Endothelial cell of umbilical vein (primary cell): Measurements from ENCODE around the gene SLC26A11. TPM values are rescaled to one million over a fixed set of nuclear protein-coding genes. Genes with fewer than 3 reads are reported as not detected.

Experiments used
- BruUV-seq: library from RNA; stranded (reverse); fragments of 400-500 nt; replicated peaks from 2 replicates; lab custom pipeline; 2021; lab: Mats Ljungman, UMichigan
- CTCF ChIA-PET: fragments of 300-600, 350-600 bp; sonication (Branson Sonifier 250); formaldehyde crosslinking; loops from one replicate; lab custom pipeline; 2021; ENCODE audit warnings: antibody characterized with exemption, inconsistent platforms; lab: Charles Lee
- POLR2A ChIA-PET: fragments of 300-600, 350-600 bp; sonication (Branson Sonifier 250); formaldehyde crosslinking; loops from one replicate; lab custom pipeline; 2021; ENCODE audit warnings: antibody characterized with exemption, inconsistent platforms; lab: Charles Lee
- DNase-seq: peaks from one replicate; pipeline ENCODE4 v3.0.0-alpha.2; 2011; ENCODE audit warnings: low read depth, low spot score
- FAIRE-seq: peaks from 2 replicates; lab custom pipeline; 2011; peaks lifted over from hg19 to GRCh38; lab: Jason Lieb, UNC
- H2AFZ ChIP-seq: 2 replicates; pipeline ENCODE4 v1.6.0; 2012; ENCODE audit warnings: low read depth, low read length, control low read depth, inconsistent platforms
- H3K27ac ChIP-seq: 2 replicates; pipeline ENCODE4 v1.5.1; 2011; ENCODE audit warnings: low read depth, mild to moderate bottlenecking, control low read depth, low read length, moderate library complexity; ENCODE audit not compliant: insufficient read depth
- H3K27me3 ChIP-seq, 2 experiments: 2 replicates each; pipeline versions ENCODE4 v1.6.0 to v1.6.1; 2011; ENCODE audit warnings: low read length in 2 of 2, mixed read lengths in 1 of 2; ENCODE audit not compliant: control insufficient read depth in 2 of 2, insufficient read depth in 2 of 2
- H3K36me3 ChIP-seq, 2 experiments: 2 replicates in 1 of 2; 3 replicates in 1 of 2; pipeline ENCODE4 v1.5.1; 2011; ENCODE audit warnings: low read length in 2 of 2, mild to moderate bottlenecking in 1 of 2, moderate library complexity in 1 of 2; ENCODE audit not compliant: control insufficient read depth in 2 of 2, insufficient read depth in 2 of 2; ENCODE audit errors: extremely low read depth in 1 of 2
- H3K4me1 ChIP-seq: 3 replicates; pipeline ENCODE4 v1.5.1; 2011; ENCODE audit warnings: mild to moderate bottlenecking, low read length; ENCODE audit not compliant: control insufficient read depth, insufficient read depth; ENCODE audit errors: extremely low read depth
- H3K4me2 ChIP-seq: 2 replicates; pipeline ENCODE4 v1.6.1; 2011; ENCODE audit warnings: low read length, control low read depth, mixed read lengths; ENCODE audit not compliant: insufficient read depth
- H3K4me3 ChIP-seq, 3 experiments: fragments of 200-600 bp in 1 of 3; sonication (generic), shearing (Covaris generic) in 1 of 3; replicated peaks in 1 of 3; 2 replicates each; pipeline ENCODE4 v1.5.1; 2011 to 2016; ENCODE audit warnings: control low read depth in 3 of 3, low read length in 3 of 3, mild to moderate bottlenecking in 2 of 3, inconsistent platforms in 1 of 3, low read depth in 1 of 3, moderate library complexity in 1 of 3; ENCODE audit not compliant: insufficient read depth in 1 of 3
- H3K79me2 ChIP-seq: 2 replicates; pipeline ENCODE4 v1.6.0; 2012; ENCODE audit warnings: low read length, inconsistent platforms; ENCODE audit not compliant: control insufficient read depth, insufficient read depth
- H3K9ac ChIP-seq: replicated peaks from 2 replicates; pipeline ENCODE3; 2011; ENCODE audit warnings: low read length, control low read depth; ENCODE audit not compliant: insufficient read depth; ENCODE audit errors: extremely low read depth
- H3K9me1 ChIP-seq: replicated peaks from 3 replicates; pipeline ENCODE4 v1.6.0; 2011; ENCODE audit warnings: mild to moderate bottlenecking, low read length; ENCODE audit not compliant: control insufficient read depth, insufficient read depth; ENCODE audit errors: extremely low read depth
- H3K9me3 ChIP-seq: replicated peaks from 2 replicates; pipeline ENCODE4 v1.5.1; 2012; ENCODE audit warnings: low read length, inconsistent platforms; ENCODE audit not compliant: control insufficient read depth, insufficient read depth
- H4K20me1 ChIP-seq: replicated peaks from 2 replicates; pipeline ENCODE3; 2011; ENCODE audit warnings: mild to moderate bottlenecking, low read length; ENCODE audit not compliant: control insufficient read depth, insufficient read depth; ENCODE audit errors: extremely low read depth
- EZH2 ChIP-seq: IDR thresholded peaks from 2 replicates; pipeline ENCODE4 v1.6.1; 2012; ENCODE audit warnings: borderline replicate concordance, low read depth, mild to moderate bottlenecking, moderate library complexity, low read length, inconsistent platforms; ENCODE audit not compliant: severe bottlenecking
- FOS ChIP-seq: IDR thresholded peaks from 2 replicates; pipeline ENCODE4 v1.6.1; 2011; ENCODE audit warnings: mild to moderate bottlenecking, low read length, moderate library complexity, borderline replicate concordance; ENCODE audit not compliant: insufficient read depth
- GATA2 ChIP-seq: IDR thresholded peaks from 2 replicates; pipeline ENCODE4 v1.7.0; 2011; ENCODE audit warnings: low read depth, mild to moderate bottlenecking, moderate library complexity, mixed read lengths, low read length; ENCODE audit not compliant: insufficient read length, insufficient read depth
- JUN ChIP-seq: IDR thresholded peaks from 2 replicates; pipeline ENCODE4 v1.6.1; 2011; ENCODE audit warnings: borderline replicate concordance, low read depth; ENCODE audit not compliant: insufficient read length, insufficient read depth
- MYC ChIP-seq: IDR thresholded peaks from one replicate; pipeline ENCODE4 v1.6.1; 2011; ENCODE audit warnings: mild to moderate bottlenecking, low read depth, low read length
- POLR2A ChIP-seq: IDR thresholded peaks from 2 replicates; pipeline ENCODE4 v1.6.1; 2012; ENCODE audit warnings: low read depth, mild to moderate bottlenecking, control low read depth, low read length
- POLR2AphosphoS5 ChIP-seq: IDR thresholded peaks from 2 replicates; pipeline ENCODE4 v1.6.1; 2012; ENCODE audit warnings: low read depth, mild to moderate bottlenecking, control low read depth, low read length, moderate library complexity; ENCODE audit not compliant: insufficient read depth
- dilution Hi-C: fragments of 300-500 bp; cut with MboI; formaldehyde crosslinking; loops from one replicate; pipeline ENCODE4 v1.15.0; 2019; ENCODE audit warnings: low sequenced_read_pairs; ENCODE audit not compliant: extremely low pct_ligation_motif_present
- intact Hi-C: fragments of 100-400 bp; cut with micrococcal nuclease; formaldehyde crosslinking; loops from one replicate; pipeline ENCODE4 v1.10.0; 2022
- polyA plus RNA-seq, 4 experiments: library from polyadenylated mRNA; depleted of rRNA in 3 of 4; stranded (reverse) in 3 of 4; unstranded in 1 of 4; fragments of >200 nt; gene quantifications; 2 replicates each; pipeline versions ENCODE4 v1.2.1 to v1.2.3, GENCODE V29; 2011 to 2012; ENCODE audit warnings: missing spikeins in 1 of 4
- total RNA-seq: library from RNA; stranded (reverse); gene quantifications from 2 replicates; pipeline ENCODE4 v1.2.3, GENCODE V29; 2021
- TF ChIP-seq, protein P1 (sequence below): IDR thresholded peaks from 2 replicates; pipeline ENCODE4 v1.6.1; 2011; ENCODE audit not compliant: insufficient read depth, insufficient read length
- TF ChIP-seq, protein P2 (sequence below), 2 donors: IDR thresholded peaks; 1 replicate in 1 of 2; 2 replicates in 1 of 2; pipeline ENCODE4 v1.5.1; 2011; ENCODE audit warnings: low read length in 2 of 2, mild to moderate bottlenecking in 2 of 2, moderate library complexity in 2 of 2, control low read depth in 1 of 2, inconsistent platforms in 1 of 2, low read depth in 1 of 2; ENCODE audit not compliant: insufficient read depth in 1 of 2; ENCODE audit errors: extremely low read depth in 1 of 2

The SLC26A11 gene
- total and polyA plus RNA-seq, 2 donors (not counting 3 experiments of a cell fraction or from before 2014, with no cell fraction given) = 25.2 to 33.0 TPM

DNA sequence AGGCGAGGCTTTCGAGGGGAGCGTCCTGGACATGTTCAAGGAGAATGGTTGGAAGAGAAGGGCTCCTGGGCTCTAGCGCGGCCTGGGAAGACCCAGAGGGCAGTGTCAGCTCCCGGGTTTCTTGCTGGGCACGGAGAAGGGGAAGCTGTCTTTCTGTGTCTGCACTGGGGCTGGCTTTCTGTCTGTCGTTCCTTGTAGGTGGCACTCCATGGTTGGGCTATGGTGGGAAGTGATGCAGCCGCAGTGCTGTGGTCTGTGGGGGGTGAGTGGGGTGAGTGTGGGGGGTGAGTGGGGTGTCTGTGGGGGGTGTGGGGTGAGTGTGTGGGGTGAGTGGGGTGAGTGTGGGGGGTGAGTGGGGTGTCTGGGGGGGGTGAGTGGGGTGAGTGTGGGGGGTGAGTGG, 54.1 kb downstream of the SLC26A11 start:
- DNase-seq (no peak), FAIRE-seq (no peak)
- no TSS peak for BruUV-seq
- H3K4me3 ChIP-seq = no peak overlapping the region
- no peak overlapping the region for H3K9ac ChIP-seq
- POLR2A ChIA-PET = no interaction called here
- no peaks in the 10 kb centered on the region for H3K9me3 ChIP-seq
- CTCF ChIA-PET = interaction anchor here (0.8 kb wide), 1 partner anchor 78 kb away, joined by 3 read pairs; no protein-coding TSS in a partner anchor
- no peaks in the 10 kb centered on the region for H3K9me1 ChIP-seq
- intact Hi-C loops = no loop called here
- TF ChIP-seq GATA2 (no peak), POLR2AphosphoS5 (no peak), EZH2 (no peak), MYC (no peak)
- TF ChIP-seq, protein P1, sequence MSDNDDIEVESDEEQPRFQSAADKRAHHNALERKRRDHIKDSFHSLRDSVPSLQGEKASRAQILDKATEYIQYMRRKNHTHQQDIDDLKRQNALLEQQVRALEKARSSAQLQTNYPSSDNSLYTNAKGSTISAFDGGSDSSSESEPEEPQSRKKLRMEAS = no peak
- dilution Hi-C loops = no loop called here
- no peak overlapping the region for H3K27ac ChIP-seq
- H3K36me3 ChIP-seq = peaks cover 0 to 9% of the 10 kb centered on the region in 2 experiments
- no peaks in the 10 kb centered on the region for H3K27me3 ChIP-seq
- H3K4me1 ChIP-seq = peaks cover 20% of the 10 kb centered on the region
- H4K20me1 ChIP-seq = no peaks in the 10 kb centered on the region
- H2AFZ ChIP-seq = no peak overlapping the region
- peaks cover 2% of the 10 kb centered on the region for H3K79me2 ChIP-seq
- no peak overlapping the region for H3K4me2 ChIP-seq

DNA sequence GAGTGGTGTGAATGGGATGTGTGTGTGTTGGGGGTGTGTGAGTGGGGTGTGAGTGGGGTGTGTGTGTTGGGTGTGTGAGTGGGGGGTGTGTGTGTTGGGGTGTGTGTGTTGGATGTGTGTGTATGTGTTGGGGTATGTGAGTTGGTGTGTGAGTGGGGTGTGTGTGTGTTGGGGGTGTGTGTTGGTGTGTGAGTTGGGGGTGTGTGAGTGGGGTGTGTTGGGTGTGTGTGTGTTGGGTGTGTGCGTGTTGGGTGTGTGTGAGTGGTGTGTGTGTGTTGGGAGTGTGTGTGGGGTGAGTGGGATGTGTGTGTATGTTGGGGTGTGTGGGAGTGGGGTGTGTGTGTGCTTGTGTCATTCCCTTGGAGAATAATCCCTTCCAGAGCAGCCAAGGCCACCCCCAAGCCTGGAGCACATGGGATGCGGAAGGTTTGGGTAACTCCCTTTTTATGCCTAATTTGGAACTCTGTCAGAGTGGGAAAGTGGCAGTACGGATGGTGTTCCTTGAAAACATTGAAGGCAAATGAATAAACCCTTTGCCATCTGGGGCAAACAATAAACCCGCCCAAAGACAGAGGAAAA, 54.7 kb downstream of the SLC26A11 start:
- ChIA-PET POLR2A (no interaction called here), CTCF (no interaction called here)
- no peak for DNase-seq
- H3K4me3 ChIP-seq = no peak overlapping the region
- H3K36me3 ChIP-seq = peaks cover 0 to 9% of the 10 kb centered on the region in 2 experiments
- no peaks in the 10 kb centered on the region for H3K9me1 ChIP-seq
- H3K27ac ChIP-seq = no peak overlapping the region
- TF ChIP-seq, protein P2, sequence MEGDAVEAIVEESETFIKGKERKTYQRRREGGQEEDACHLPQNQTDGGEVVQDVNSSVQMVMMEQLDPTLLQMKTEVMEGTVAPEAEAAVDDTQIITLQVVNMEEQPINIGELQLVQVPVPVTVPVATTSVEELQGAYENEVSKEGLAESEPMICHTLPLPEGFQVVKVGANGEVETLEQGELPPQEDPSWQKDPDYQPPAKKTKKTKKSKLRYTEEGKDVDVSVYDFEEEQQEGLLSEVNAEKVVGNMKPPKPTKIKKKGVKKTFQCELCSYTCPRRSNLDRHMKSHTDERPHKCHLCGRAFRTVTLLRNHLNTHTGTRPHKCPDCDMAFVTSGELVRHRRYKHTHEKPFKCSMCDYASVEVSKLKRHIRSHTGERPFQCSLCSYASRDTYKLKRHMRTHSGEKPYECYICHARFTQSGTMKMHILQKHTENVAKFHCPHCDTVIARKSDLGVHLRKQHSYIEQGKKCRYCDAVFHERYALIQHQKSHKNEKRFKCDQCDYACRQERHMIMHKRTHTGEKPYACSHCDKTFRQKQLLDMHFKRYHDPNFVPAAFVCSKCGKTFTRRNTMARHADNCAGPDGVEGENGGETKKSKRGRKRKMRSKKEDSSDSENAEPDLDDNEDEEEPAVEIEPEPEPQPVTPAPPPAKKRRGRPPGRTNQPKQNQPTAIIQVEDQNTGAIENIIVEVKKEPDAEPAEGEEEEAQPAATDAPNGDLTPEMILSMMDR (IDR thresholded peaks at IDR 0.05; ENCODE audit: extremely low read depth in 1 of 2, insufficient read depth in 1 of 2, low read depth in 1 of 2, low read length in 2 of 2) = no peak
- no peak for TF ChIP-seq EZH2
- TF ChIP-seq, protein P1 = no peak
- TF ChIP-seq POLR2AphosphoS5 = no peak
- TF ChIP-seq FOS = no peak
- no peak for TF ChIP-seq MYC
- no peak for TF ChIP-seq JUN
- TF ChIP-seq GATA2 = no peak
- no peak for TF ChIP-seq POLR2A
- peaks cover 20% of the 10 kb centered on the region for H3K4me1 ChIP-seq
- no peak for FAIRE-seq
- no peak overlapping the region for H3K4me2 ChIP-seq
- no peaks in the 10 kb centered on the region for H3K9me3 ChIP-seq
- dilution Hi-C loops = no loop called here
- no peaks in the 10 kb centered on the region for H4K20me1 ChIP-seq
- no peak overlapping the region for H2AFZ ChIP-seq
- peaks cover 2% of the 10 kb centered on the region for H3K79me2 ChIP-seq
- no TSS peak for BruUV-seq
- H3K27me3 ChIP-seq = no peaks in the 10 kb centered on the region
- intact Hi-C loops = no loop called here
- H3K9ac ChIP-seq = no peak overlapping the region
